ENCODE data around the gene SLC10A7. TPM values are rescaled to one million over a fixed set of nuclear protein-coding genes. Genes with fewer than 3 reads are reported as not detected.

SLC10A7 gene
- total and polyA plus RNA-seq, 10 of the 15 experiments (the other 5 are each of a cell fraction or from before 2014, with no cell fraction given), result 4.6 to 23.7 (median 15.6) TPM

DNA sequence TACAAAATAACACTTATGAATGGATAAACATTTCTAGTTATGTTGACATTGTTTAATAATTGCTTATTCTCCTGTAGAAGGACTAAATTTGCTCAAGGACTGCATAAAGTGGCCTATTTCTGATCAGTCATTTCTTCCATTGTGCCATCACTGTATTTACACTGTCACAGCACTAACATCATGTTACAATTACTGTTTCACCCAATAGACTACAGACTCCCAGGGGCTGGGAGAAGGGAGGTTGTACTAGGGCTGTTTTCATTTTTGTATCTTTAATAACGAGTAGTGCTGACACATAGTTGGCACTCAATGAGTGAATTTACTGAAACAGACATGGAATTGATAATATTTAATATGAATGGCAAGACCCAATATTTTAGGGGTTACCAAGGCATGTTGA lies 139.5 kb downstream of the SLC10A7 start:
- no peaks in the 10 kb centered on the region for H4K20me1 ChIP-seq (ENCODE audit: control insufficient read depth, insufficient read depth)
- TF ChIP-seq RUNX3 (IDR thresholded peaks at IDR 0.05; ENCODE audit: low read length) (no peak), PAX8 (IDR thresholded peaks at IDR 0.05) (no peak), BHLHE40 (IDR thresholded peaks at IDR 0.05; ENCODE audit: borderline replicate concordance in 1 of 2, low read depth in 2 of 2, low read length in 1 of 2) (no peak), HDAC2 (IDR thresholded peaks at IDR 0.05) (no peak), RAD51 (IDR thresholded peaks at IDR 0.05) (no peak), MTA3 (IDR thresholded peaks at IDR 0.05; ENCODE audit: borderline replicate concordance, low read length) (no peak), SUPT20H (IDR thresholded peaks at IDR 0.05; ENCODE audit: borderline replicate concordance, control insufficient read depth, low read depth, low read length) (no peak), NFIC (IDR thresholded peaks at IDR 0.05; ENCODE audit: low read depth, low read length) (no peak), HDGF (IDR thresholded peaks at IDR 0.05) (no peak), TCF12 (IDR thresholded peaks at IDR 0.05; ENCODE audit: low read depth, low read length) (no peak), ZNF274 (IDR thresholded peaks at IDR 0.05; ENCODE audit: insufficient read depth, insufficient read length) (no peak), ESRRA (IDR thresholded peaks at IDR 0.05; ENCODE audit: low read length) (no peak), RBBP5 (conservative IDR thresholded peaks at IDR 0.05) (no peak)
- TF ChIP-seq, protein P1, sequence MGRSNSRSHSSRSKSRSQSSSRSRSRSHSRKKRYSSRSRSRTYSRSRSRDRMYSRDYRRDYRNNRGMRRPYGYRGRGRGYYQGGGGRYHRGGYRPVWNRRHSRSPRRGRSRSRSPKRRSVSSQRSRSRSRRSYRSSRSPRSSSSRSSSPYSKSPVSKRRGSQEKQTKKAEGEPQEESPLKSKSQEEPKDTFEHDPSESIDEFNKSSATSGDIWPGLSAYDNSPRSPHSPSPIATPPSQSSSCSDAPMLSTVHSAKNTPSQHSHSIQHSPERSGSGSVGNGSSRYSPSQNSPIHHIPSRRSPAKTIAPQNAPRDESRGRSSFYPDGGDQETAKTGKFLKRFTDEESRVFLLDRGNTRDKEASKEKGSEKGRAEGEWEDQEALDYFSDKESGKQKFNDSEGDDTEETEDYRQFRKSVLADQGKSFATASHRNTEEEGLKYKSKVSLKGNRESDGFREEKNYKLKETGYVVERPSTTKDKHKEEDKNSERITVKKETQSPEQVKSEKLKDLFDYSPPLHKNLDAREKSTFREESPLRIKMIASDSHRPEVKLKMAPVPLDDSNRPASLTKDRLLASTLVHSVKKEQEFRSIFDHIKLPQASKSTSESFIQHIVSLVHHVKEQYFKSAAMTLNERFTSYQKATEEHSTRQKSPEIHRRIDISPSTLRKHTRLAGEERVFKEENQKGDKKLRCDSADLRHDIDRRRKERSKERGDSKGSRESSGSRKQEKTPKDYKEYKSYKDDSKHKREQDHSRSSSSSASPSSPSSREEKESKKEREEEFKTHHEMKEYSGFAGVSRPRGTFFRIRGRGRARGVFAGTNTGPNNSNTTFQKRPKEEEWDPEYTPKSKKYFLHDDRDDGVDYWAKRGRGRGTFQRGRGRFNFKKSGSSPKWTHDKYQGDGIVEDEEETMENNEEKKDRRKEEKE (IDR thresholded peaks at IDR 0.05), result no peak
- H3K27ac ChIP-seq (ENCODE audit: control insufficient read depth, insufficient read depth), result no peak overlapping the region
- no peak for FAIRE-seq
- CTCF ChIA-PET, result interaction anchor here (0.6 kb wide), 1 partner anchor 119 kb away, joined by 3 read pairs; no protein-coding TSS in a partner anchor
- no peaks in the 10 kb centered on the region for H3K79me2 ChIP-seq (ENCODE audit: control insufficient read depth, insufficient read depth, low read length)
- POLR2A ChIA-PET, result interaction anchor here (0.6 kb wide), 1 partner anchor 8 kb away, joined by 3 read pairs; no protein-coding TSS in a partner anchor
- no peak overlapping the region for H2AFZ ChIP-seq (ENCODE audit: control insufficient read depth, low read depth, low read length)
- H3K36me3 ChIP-seq (ENCODE audit: control insufficient read depth in 2 of 2, insufficient read depth in 2 of 2, low read length in 1 of 2), result no peaks in the 10 kb centered on the region
- no peak overlapping the region for H3K4me3 ChIP-seq
- no peaks in the 10 kb centered on the region for H3K27me3 ChIP-seq (replicated peaks in 1 of 2; ENCODE audit: control insufficient read depth in 2 of 2, insufficient read depth in 2 of 2, low read length in 1 of 2)
- no peak for DNase-seq (ENCODE audit: low read depth, low spot score)
- SMC1A ChIA-PET (ENCODE audit: uncharacterized antibody, unreplicated experiment), result no interaction called here
- whole genome bisulfite sequencing (ENCODE audit: insufficient coverage, insufficient replicate concordance, low lambda C conversion rate, missing lambda C conversion rate), result 100% methylated on average over 1 of the region's 1 CpG
- no TSS peak for BruUV-seq (replicated peaks)
- RAD21 ChIA-PET (ENCODE audit: unreplicated experiment), result no interaction called here
- in situ Hi-C loops (cut with MboI), result no loop called here
- H3K9me3 ChIP-seq (replicated peaks; ENCODE audit: control insufficient read depth, insufficient read depth, low read length), result no peaks in the 10 kb centered on the region
- no peaks in the 10 kb centered on the region for H3K4me1 ChIP-seq (ENCODE audit: control insufficient read depth, insufficient read depth, low read length)
- ATAC-seq, result no peak
- no peak overlapping the region for H3K4me2 ChIP-seq (ENCODE audit: control insufficient read depth, insufficient read depth)
- intact Hi-C loops (cut with micrococcal nuclease; ENCODE audit: unreplicated experiment), result no loop called here
- H3K9ac ChIP-seq (ENCODE audit: control insufficient read depth, insufficient read depth, low read length), result no peak overlapping the region
